D721Med (cell line): ENCODE data around the gene ITPR2.
A peak's percentile ranks its signal among the peaks of the same experiment; 100 is the strongest.

Source experiments
- DNase-seq: peaks from one replicate; pipeline ENCODE4 v3.0.0; 2011; ENCODE audit warnings: low spot score; ENCODE audit not compliant: insufficient read length
- FAIRE-seq: peaks from 2 replicates; lab custom pipeline; 2011; peaks lifted over from hg19 to GRCh38; lab: Jason Lieb, UNC
- TF ChIP-seq, protein P1 (sequence below): IDR thresholded peaks from 2 replicates; pipeline ENCODE4 v1.5.1; 2012; ENCODE audit warnings: mild to moderate bottlenecking, control low read depth; ENCODE audit not compliant: insufficient read depth; ENCODE audit errors: missing control alignments

Gene ITPR2

GRCh38 chr12:26848156-26848825, 15.3 kb upstream of the ITPR2 start:
- TF ChIP-seq, protein P1, sequence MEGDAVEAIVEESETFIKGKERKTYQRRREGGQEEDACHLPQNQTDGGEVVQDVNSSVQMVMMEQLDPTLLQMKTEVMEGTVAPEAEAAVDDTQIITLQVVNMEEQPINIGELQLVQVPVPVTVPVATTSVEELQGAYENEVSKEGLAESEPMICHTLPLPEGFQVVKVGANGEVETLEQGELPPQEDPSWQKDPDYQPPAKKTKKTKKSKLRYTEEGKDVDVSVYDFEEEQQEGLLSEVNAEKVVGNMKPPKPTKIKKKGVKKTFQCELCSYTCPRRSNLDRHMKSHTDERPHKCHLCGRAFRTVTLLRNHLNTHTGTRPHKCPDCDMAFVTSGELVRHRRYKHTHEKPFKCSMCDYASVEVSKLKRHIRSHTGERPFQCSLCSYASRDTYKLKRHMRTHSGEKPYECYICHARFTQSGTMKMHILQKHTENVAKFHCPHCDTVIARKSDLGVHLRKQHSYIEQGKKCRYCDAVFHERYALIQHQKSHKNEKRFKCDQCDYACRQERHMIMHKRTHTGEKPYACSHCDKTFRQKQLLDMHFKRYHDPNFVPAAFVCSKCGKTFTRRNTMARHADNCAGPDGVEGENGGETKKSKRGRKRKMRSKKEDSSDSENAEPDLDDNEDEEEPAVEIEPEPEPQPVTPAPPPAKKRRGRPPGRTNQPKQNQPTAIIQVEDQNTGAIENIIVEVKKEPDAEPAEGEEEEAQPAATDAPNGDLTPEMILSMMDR = no peak
- no peak for DNase-seq
- FAIRE-seq = no peak

DNA sequence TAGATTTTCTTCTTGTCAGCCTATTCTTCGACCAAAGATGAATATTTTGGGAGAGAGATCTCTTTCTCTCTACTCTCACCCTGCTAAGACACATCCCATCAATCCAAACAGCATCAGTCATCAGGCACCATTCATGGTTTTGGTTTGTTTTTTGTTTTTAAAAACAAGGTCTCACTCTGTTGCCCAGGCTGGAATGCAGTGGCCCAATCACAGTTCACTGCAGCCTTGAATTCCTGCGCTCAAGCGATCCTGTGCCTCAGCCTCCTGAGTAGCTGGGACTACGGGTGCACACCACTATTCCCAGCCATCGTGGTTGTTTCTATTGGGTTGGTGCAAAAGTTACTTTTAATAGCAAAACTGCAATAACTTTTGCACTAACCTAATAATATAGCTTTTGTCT, 14.4 kb upstream of the ITPR2 start:
- TF ChIP-seq, protein P1 = no peak
- DNase-seq = no peak
- FAIRE-seq = no peak

GRCh38 chr12:26846416-26846815, 13.4 kb upstream of the ITPR2 start:
- DNase-seq = no peak
- no peak for FAIRE-seq
- TF ChIP-seq, protein P1 = no peak

DNA sequence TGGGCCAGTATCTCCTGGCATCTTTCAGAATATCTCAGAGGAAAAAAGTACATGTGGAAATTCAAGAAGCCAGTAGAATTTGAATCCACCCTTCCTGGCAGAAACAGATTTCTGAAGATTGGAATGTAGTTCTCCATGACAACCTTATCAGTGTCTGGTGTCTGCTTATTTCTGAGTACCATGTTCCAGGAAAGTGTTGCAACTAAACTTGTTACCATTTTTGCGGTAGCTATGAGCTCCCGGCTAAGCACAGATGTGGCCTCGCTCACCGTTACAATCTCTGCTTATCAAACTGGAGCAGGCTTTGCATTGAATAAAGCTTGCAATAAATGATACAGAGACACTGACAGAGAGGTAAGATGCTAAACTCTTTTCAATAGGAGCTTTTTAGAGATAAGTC, 13.0 kb upstream of the ITPR2 start:
- DNase-seq = no peak
- no peak for FAIRE-seq
- TF ChIP-seq, protein P1 = no peak

- DNase-seq = no peak
- FAIRE-seq = no peak
- TF ChIP-seq, protein P1 = peak; percentile 45
Observed at GRCh38 chr12:26845057-26845666, 12.2 kb upstream of the ITPR2 start.

- no peak for DNase-seq
- no peak for FAIRE-seq
- TF ChIP-seq, protein P1 = no peak
Observed at GRCh38 chr12:26843311-26843710, 10.3 kb upstream of the ITPR2 start.

- TF ChIP-seq, protein P1 = no peak
- DNase-seq (no peak), FAIRE-seq (no peak)
Observed at GRCh38 chr12:26841085-26841484, 8.1 kb upstream of the ITPR2 start.
